Large intestine (tissue), 3 donors: ENCODE results near the gene MTAP. TPM values are rescaled to one million over a fixed set of nuclear protein-coding genes. Genes with fewer than 3 reads are reported as not detected.
A peak's percentile ranks its signal among the peaks of the same experiment; 100 is the strongest.

Experiments
- DNase-seq, 2 donors: peaks; one replicate each; pipeline versions ENCODE4 v3.0.0 to v3.0.0-alpha.2; 2013
- H3K27ac ChIP-seq: one replicate; pipeline ENCODE4 v1.5.1; 2013; ENCODE audit warnings: low read length
- H3K27me3 ChIP-seq: 2 replicates; pipeline ENCODE4 v1.6.1; 2013; ENCODE audit warnings: low read length; ENCODE audit not compliant: control insufficient read depth, insufficient read depth
- H3K36me3 ChIP-seq: 2 replicates; pipeline ENCODE4 v1.6.1; 2013; ENCODE audit warnings: low read length; ENCODE audit not compliant: control insufficient read depth, insufficient read depth
- H3K4me1 ChIP-seq: one replicate; pipeline ENCODE4 v1.6.1; 2013; ENCODE audit warnings: low read length; ENCODE audit not compliant: control insufficient read depth, insufficient read depth
- H3K4me3 ChIP-seq: one replicate; pipeline ENCODE4 v1.5.1; 2013; ENCODE audit warnings: low read length
- H3K9me3 ChIP-seq: one replicate; pipeline ENCODE4 v1.6.1; 2013; ENCODE audit warnings: mild to moderate bottlenecking, low read depth, low read length, moderate library complexity; ENCODE audit not compliant: control insufficient read depth
- WGBS: methylation state at CpG from one replicate; pipeline ENCODE4 v1.1.5; 2013; ENCODE audit warnings: low lambda C conversion rate; ENCODE audit not compliant: insufficient coverage; 5-methylcytosine and 5-hydroxymethylcytosine counted together
- polyA plus RNA-seq: library from polyadenylated mRNA; unstranded; fragments of 120-200 nt; gene quantifications from one replicate; pipeline ENCODE4 v1.2.1, GENCODE V29; 2013

The MTAP gene
- polyA plus RNA-seq, 1 donor = 25.1 TPM

- Histone ChIP-seq H3K4me1 (peaks cover 7% of the 10 kb centered on the region), H3K27me3 (peaks cover 5% of the 10 kb centered on the region), H3K9me3 (no peaks in the 10 kb centered on the region), H3K36me3 (peaks cover 7% of the 10 kb centered on the region), H3K4me3 (peak overlapping the region; percentile 69), H3K27ac (peak overlapping the region; percentile 69)
- peak; percentile 43 to 78 for DNase-seq
- 0% methylated on average over 1 of the region's 37 CpGs for WGBS
Measured at GRCh38 chr9:21801683-21802417, 586 bp upstream of the MTAP start.

- Histone ChIP-seq H3K36me3 (peaks cover 8% of the 10 kb centered on the region), H3K4me3 (peak overlapping the region; percentile 69), H3K27me3 (peaks cover 2% of the 10 kb centered on the region), H3K9me3 (no peaks in the 10 kb centered on the region), H3K4me1 (peaks cover 7% of the 10 kb centered on the region), H3K27ac (peak overlapping the region; percentile 69)
- no CpG with 5 or more reads among the region's 10 CpGs for WGBS
- peak in 1 of 2 donors; percentile 10 for DNase-seq
Measured at GRCh38 chr9:21803649-21804048, 1.2 kb downstream of the MTAP start.

GRCh38 chr9:21804331-21804730, 1.9 kb downstream of the MTAP start:
- Histone ChIP-seq H3K4me1 (peaks cover 7% of the 10 kb centered on the region), H3K9me3 (no peaks in the 10 kb centered on the region), H3K4me3 (no peak overlapping the region), H3K36me3 (peaks cover 12% of the 10 kb centered on the region), H3K27me3 (peaks cover 2% of the 10 kb centered on the region), H3K27ac (no peak overlapping the region)
- WGBS = no CpG with 5 or more reads among the region's 2 CpGs
- no peak for DNase-seq

- DNase-seq = no peak
- peaks cover 2% of the 10 kb centered on the region for H3K27me3 ChIP-seq
- peaks cover 15% of the 10 kb centered on the region for H3K36me3 ChIP-seq
- H3K4me3 ChIP-seq = no peak overlapping the region
- H3K9me3 ChIP-seq = no peaks in the 10 kb centered on the region
- no peak overlapping the region for H3K27ac ChIP-seq
- H3K4me1 ChIP-seq = peaks cover 7% of the 10 kb centered on the region
Measured at GRCh38 chr9:21804791-21805190, 2.4 kb downstream of the MTAP start.

GRCh38 chr9:21806644-21807043, 4.2 kb downstream of the MTAP start:
- no peak for DNase-seq
- Histone ChIP-seq H3K4me1 (peaks cover 4% of the 10 kb centered on the region), H3K36me3 (peaks cover 29% of the 10 kb centered on the region), H3K9me3 (no peaks in the 10 kb centered on the region), H3K4me3 (no peak overlapping the region), H3K27me3 (no peaks in the 10 kb centered on the region), H3K27ac (no peak overlapping the region)
- no CpG with 5 or more reads among the region's 4 CpGs for WGBS

GRCh38 chr9:21810388-21810787, 8.0 kb downstream of the MTAP start:
- no peaks in the 10 kb centered on the region for H3K27me3 ChIP-seq
- H3K4me3 ChIP-seq = no peak overlapping the region
- H3K27ac ChIP-seq = no peak overlapping the region
- WGBS = 80% methylated on average over 1 of the region's 2 CpGs
- no peaks in the 10 kb centered on the region for H3K9me3 ChIP-seq
- no peaks in the 10 kb centered on the region for H3K4me1 ChIP-seq
- peaks cover 31% of the 10 kb centered on the region for H3K36me3 ChIP-seq
- no peak for DNase-seq

GRCh38 chr9:21810881-21811280, 8.4 kb downstream of the MTAP start:
- H3K4me1 ChIP-seq = no peaks in the 10 kb centered on the region
- no peaks in the 10 kb centered on the region for H3K27me3 ChIP-seq
- H3K4me3 ChIP-seq = no peak overlapping the region
- no CpG with 5 or more reads among the region's 6 CpGs for WGBS
- no peaks in the 10 kb centered on the region for H3K9me3 ChIP-seq
- H3K27ac ChIP-seq = no peak overlapping the region
- peaks cover 33% of the 10 kb centered on the region for H3K36me3 ChIP-seq
- DNase-seq = no peak

- H3K9me3 ChIP-seq = no peaks in the 10 kb centered on the region
- no peaks in the 10 kb centered on the region for H3K27me3 ChIP-seq
- H3K4me1 ChIP-seq = no peaks in the 10 kb centered on the region
- DNase-seq = no peak
- H3K4me3 ChIP-seq = no peak overlapping the region
- H3K36me3 ChIP-seq = peaks cover 38% of the 10 kb centered on the region
- WGBS = no CpG with 5 or more reads among the region's 3 CpGs
- no peak overlapping the region for H3K27ac ChIP-seq
Measured at GRCh38 chr9:21811914-21812313, 9.5 kb downstream of the MTAP start.

GRCh38 chr9:21812415-21812814, 10.0 kb downstream of the MTAP start:
- H3K27me3 ChIP-seq = no peaks in the 10 kb centered on the region
- no CpG with 5 or more reads among the region's 2 CpGs for WGBS
- H3K27ac ChIP-seq = no peak overlapping the region
- DNase-seq = no peak
- no peaks in the 10 kb centered on the region for H3K4me1 ChIP-seq
- H3K9me3 ChIP-seq = no peaks in the 10 kb centered on the region
- no peak overlapping the region for H3K4me3 ChIP-seq
- peaks cover 43% of the 10 kb centered on the region for H3K36me3 ChIP-seq

- no peaks in the 10 kb centered on the region for H3K27me3 ChIP-seq
- peaks cover 49% of the 10 kb centered on the region for H3K36me3 ChIP-seq
- H3K4me3 ChIP-seq = no peak overlapping the region
- no peak overlapping the region for H3K27ac ChIP-seq
- no peaks in the 10 kb centered on the region for H3K4me1 ChIP-seq
- peak; percentile 54 to 55 for DNase-seq
- WGBS = no CpG with 5 or more reads among the region's 5 CpGs
- H3K9me3 ChIP-seq = no peaks in the 10 kb centered on the region
Measured at GRCh38 chr9:21812946-21813568, 10.6 kb downstream of the MTAP start.
